GM19372 (cell line): ENCODE data around the gene TPP1.

Source experiments
- ATAC-seq: cut with Tn5 transposase; IDR thresholded peaks from one replicate; pipeline ENCODE4 v1.9.1; 2021; ENCODE audit warnings: mild to moderate bottlenecking, low read depth, moderate library complexity; ENCODE audit not compliant: unreplicated experiment

TPP1 gene

DNA sequence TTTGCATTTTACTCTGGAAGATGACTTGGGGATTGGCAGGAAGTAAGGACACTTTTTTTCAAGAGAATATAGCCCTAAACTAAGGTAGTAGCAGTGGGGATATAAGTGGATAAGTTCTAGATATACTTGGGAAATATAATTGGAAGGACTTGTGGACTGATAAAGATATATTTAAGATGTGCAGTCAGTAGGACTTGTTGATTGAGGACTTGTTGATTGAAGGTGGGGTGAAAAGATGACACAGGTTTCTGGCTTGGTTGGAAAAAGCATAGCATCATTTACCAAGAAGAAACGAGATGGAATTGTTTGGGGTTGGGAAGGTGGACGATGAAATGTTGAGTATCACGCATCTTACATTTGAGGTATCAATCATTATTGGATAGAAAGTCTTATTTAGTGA lies 5.7 kb downstream of the TPP1 start:
- no peak for ATAC-seq

DNA sequence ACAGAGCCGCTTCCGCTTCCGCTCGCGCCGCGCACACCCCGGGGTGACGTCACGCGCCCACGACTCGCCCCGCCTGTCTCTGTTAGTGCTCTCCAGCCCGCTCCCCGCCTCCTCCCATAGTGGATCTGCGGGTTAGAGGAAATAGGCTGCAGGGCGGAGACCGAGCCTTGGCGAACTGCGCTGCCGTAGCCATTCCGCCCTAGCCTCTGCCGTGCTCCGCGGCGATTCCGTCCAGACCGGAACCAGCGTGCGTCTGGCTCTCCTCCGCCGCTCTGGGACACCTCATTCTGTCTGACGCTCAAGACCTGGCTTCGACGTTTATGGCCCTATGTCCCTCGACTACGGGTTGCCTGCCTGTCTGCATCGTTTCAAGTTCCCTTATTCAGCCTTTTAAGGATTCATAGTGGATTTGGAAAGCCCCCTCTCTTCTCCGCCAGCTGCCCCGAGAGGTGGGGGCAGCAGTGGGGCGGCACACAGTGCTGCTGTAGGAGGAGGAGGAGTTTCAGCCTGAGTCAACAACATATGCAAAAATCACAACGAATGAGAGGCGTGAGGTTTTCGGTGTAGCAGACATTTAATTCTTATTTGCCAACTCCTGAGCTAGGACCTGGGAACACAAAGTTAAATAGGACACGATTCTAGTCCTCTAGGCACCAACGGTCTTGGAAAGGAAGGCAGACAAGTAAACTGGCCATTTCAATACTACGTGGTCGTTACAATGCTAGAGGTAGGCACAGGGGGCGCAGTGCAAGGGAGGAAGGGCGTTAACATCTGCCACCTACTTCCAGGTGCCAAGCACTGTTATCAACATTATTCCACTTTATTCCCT lies 6.8 kb downstream of the TPP1 start, which contains the start of gene TAF10:
Gene TAF10, minus strand, starts transcription at position 4 of the 829 bp plus-strand sequence. CDS start 27 bp downstream, outside the sequence.
- peak; percentile 88 for ATAC-seq

- peak; percentile 15 for ATAC-seq
Observed at GRCh38 chr11:6611963-6612212, 7.3 kb downstream of the TPP1 start.

DNA sequence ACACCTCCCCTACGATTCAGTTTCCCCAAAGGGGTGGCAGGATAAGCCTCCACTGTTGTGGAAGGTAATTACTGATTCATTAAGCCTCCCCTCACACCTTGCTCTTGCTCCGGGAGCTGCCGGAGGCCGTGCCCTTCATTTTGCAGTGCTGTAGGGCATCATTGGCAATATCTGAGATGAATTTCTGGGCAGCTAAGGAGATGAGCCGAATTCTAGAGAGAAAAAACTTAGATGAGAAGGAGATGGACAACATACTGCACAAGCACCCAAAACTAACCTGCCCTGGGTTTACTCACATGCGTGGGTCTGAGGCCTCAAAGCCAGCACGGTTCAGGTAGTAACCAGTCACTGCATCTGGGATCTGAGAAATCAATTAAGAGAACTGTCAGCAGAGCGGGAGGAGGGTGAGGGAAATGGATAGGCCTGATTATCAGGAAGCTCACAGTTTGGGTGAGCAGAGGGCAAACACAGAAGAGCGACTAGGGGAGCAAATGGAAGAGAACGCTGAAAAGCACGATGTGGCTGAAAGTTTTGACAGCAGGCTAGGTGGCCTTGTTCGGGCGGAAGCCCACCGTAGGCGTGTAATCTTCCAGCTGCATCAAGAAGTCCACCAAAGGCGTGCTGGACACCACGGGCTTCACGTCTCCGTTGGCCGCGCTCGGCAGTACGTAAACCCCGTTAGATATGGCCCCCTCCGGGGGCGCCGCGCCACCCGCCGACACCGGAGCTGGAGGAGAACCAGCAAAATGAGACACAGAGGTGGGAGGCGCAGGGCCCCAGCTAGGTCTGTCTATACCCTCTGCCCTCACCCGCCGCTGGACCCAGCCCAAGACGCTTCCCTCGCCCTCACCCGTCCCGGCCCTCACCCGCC lies 7.9 kb downstream of the TPP1 start:
- ATAC-seq: no peak

DNA sequence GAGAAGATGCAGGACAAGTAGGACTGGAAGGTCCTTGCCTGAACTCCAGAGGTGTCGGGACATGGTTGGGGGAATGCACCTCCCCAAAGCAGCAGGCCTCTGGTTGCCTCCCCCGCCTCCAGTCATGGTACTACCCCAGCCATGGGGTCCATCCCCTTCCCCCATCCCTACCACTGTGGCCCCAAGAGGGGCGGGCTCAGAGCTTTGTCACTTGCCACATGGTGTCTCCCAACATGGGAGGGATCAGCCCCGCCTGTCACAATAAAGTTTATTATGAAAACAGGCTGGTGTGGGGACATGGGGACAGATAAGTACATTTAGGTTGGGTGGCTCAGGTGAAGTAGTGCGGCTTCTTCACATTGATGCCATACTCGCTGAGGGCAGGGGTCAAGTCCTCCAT lies 8.6 kb downstream of the TPP1 start:
- no peak for ATAC-seq

DNA sequence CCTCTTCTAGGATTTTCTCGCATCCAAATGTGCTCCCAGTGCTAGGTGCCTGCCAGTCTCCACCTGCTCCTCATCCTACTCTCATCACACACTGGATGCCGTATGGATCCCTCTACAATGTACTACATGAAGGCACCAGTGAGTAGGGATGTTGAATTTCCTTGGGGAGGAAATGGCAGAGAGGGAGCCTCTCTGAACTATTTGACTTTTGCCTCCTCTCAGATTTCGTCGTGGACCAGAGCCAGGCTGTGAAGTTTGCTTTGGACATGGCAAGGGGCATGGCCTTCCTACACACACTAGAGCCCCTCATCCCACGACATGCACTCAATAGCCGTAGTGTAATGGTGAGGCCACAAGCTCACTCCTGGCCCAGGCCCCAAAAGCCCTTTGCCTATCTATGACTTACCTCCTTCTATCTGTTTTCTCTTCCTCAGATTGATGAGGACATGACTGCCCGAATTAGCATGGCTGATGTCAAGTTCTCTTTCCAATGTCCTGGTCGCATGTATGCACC lies 9.7 kb downstream of the TPP1 start:
- no peak for ATAC-seq

DNA sequence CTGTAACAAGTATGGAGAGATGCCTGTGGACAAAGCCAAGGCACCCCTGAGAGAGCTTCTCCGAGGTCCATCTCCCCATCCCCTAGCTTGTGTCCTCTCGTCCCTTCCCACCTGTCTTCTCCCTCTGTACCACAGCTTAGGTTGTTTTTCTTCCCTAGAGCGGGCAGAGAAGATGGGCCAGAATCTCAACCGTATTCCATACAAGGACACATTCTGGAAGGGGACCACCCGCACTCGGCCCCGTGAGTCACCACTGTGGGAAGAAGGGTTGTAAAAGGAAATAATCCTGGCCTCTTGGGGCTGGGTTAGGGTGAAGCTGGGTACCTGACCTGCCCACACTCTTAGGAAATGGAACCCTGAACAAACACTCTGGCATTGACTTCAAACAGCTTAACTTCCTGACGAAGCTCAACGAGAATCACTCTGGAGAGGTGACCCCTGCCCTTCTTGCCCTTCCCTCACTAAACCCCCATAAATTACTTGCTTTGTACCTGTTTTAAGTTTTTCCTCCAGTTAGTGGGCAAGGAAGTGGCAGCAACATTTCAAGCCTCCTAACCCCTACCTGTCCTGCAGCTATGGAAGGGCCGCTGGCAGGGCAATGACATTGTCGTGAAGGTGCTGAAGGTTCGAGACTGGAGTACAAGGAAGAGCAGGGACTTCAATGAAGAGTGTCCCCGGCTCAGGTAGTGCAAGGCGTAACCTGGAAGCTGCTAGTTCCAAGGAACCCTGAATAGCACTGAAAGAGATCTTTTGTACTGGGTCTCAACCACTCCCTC lies 10.3 kb downstream of the TPP1 start:
- no peak for ATAC-seq

DNA sequence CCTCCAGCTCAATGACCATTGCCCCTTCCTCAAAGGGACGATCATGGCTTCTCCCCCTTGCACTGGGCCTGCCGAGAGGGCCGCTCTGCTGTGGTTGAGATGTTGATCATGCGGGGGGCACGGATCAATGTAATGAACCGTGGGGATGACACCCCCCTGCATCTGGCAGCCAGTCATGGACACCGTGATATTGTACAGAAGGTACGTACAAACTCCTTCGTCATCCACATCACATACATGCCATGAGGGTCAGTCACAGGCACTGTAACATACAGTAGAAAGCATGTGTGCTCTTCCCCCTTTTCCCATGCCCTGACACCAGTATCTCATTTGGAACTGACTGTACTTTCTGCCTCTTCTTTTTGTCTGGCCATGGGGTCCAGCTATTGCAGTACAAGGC lies 11.2 kb downstream of the TPP1 start:
- ATAC-seq: no peak

GRCh38 chr11:6607190-6607795 lies 11.9 kb downstream of the TPP1 start:
- no peak for ATAC-seq

GRCh38 chr11:6606471-6607189 lies 12.6 kb downstream of the TPP1 start:
- peak; percentile 52 for ATAC-seq

GRCh38 chr11:6604790-6605189 lies 14.4 kb downstream of the TPP1 start:
- no peak for ATAC-seq

- peak; percentile 32 for ATAC-seq
Observed at GRCh38 chr11:6604081-6604626, 15.1 kb downstream of the TPP1 start.

- peak; percentile 65 for ATAC-seq
Observed at GRCh38 chr11:6603287-6604080, 15.7 kb downstream of the TPP1 start, which contains the start of the genes ILK and RRP8. TSS of gene ILK (plus strand) at chr11:6603774. CDS start at chr11:6604272, 498 bp downstream. TSS of gene RRP8 (minus strand) at chr11:6603616. CDS start at chr11:6603502, 114 bp downstream.

GRCh38 chr11:6602096-6602940 lies 16.9 kb downstream of the TPP1 start:
- ATAC-seq: no peak

- ATAC-seq: no peak
Observed at GRCh38 chr11:6601041-6601461, 18.2 kb downstream of the TPP1 start.

DNA sequence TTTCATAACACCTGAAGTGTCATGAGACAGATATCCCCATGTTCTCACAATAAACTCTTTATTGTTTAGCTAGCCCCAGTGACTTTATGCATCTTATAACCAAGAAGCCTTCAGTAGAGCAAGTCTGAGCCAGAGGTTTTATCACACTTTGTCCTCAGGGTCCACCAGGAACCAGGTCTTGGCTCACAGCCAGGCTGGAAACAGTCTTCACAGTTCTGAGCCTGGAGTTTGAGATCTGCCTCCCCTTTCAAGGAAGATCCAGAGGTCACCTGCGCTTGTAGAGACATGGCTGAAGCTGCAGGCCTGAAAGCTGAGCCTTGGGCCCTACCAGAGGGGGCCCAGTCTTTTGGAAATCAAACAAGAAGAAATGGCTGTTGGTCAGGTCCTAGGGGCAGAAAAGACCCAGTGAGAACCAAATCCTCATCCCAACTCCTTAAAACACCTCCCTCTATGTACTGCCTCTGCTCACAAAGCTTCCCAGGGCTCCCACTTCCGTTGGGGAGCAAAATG lies 19.3 kb downstream of the TPP1 start:
- ATAC-seq: no peak

- no peak for ATAC-seq
Observed at GRCh38 chr11:6599449-6599848, 19.8 kb downstream of the TPP1 start.
